Measurements from ENCODE around the gene EPHB1.

EPHB1 gene

DNA sequence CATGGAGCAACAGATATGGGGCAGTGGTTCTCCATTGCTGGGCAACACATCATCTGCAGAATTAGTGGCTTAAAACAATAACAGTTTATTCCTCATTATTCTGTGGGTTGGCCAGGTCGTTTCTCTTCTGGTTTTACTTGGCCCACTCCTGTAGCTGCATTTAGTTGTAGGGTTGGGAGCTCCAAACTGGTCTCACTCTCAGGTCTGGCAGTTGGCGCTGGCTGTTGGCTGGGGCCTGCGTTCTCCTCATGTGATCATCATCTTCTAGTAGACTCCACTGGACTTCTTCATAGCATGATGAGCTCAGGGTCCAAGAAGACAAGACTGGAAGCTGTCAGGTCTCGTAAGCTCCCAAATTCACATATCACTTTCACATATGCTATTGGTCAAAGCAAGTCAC is 91.9 kb downstream of the EPHB1 start:
- TF ChIP-seq, protein P1, sequence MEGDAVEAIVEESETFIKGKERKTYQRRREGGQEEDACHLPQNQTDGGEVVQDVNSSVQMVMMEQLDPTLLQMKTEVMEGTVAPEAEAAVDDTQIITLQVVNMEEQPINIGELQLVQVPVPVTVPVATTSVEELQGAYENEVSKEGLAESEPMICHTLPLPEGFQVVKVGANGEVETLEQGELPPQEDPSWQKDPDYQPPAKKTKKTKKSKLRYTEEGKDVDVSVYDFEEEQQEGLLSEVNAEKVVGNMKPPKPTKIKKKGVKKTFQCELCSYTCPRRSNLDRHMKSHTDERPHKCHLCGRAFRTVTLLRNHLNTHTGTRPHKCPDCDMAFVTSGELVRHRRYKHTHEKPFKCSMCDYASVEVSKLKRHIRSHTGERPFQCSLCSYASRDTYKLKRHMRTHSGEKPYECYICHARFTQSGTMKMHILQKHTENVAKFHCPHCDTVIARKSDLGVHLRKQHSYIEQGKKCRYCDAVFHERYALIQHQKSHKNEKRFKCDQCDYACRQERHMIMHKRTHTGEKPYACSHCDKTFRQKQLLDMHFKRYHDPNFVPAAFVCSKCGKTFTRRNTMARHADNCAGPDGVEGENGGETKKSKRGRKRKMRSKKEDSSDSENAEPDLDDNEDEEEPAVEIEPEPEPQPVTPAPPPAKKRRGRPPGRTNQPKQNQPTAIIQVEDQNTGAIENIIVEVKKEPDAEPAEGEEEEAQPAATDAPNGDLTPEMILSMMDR (conservative IDR thresholded peaks at IDR 0.05; ENCODE audit: control insufficient read depth, insufficient read depth, low read depth, low read length), result no peak
- no peak for DNase-seq (ENCODE audit: low read depth)
- no peak overlapping the region for H3K4me3 ChIP-seq (ENCODE audit: control insufficient read depth, low read depth, low read length)

GRCh38 chr3:134887536-134887935 is 92.5 kb downstream of the EPHB1 start:
- DNase-seq (ENCODE audit: low read depth), result no peak
- no peak overlapping the region for H3K4me3 ChIP-seq (ENCODE audit: control insufficient read depth, low read depth, low read length)
- TF ChIP-seq, protein P1 (conservative IDR thresholded peaks at IDR 0.05; ENCODE audit: control insufficient read depth, insufficient read depth, low read depth, low read length), result no peak

GRCh38 chr3:134892326-134892725 is 97.3 kb downstream of the EPHB1 start:
- DNase-seq (ENCODE audit: low read depth), result no peak
- TF ChIP-seq, protein P1 (conservative IDR thresholded peaks at IDR 0.05; ENCODE audit: control insufficient read depth, insufficient read depth, low read depth, low read length), result no peak
- H3K4me3 ChIP-seq (ENCODE audit: control insufficient read depth, low read depth, low read length), result no peak overlapping the region

GRCh38 chr3:134892761-134893160 is 97.7 kb downstream of the EPHB1 start:
- TF ChIP-seq, protein P1 (conservative IDR thresholded peaks at IDR 0.05; ENCODE audit: control insufficient read depth, insufficient read depth, low read depth, low read length), result no peak
- DNase-seq (ENCODE audit: low read depth), result no peak

DNA sequence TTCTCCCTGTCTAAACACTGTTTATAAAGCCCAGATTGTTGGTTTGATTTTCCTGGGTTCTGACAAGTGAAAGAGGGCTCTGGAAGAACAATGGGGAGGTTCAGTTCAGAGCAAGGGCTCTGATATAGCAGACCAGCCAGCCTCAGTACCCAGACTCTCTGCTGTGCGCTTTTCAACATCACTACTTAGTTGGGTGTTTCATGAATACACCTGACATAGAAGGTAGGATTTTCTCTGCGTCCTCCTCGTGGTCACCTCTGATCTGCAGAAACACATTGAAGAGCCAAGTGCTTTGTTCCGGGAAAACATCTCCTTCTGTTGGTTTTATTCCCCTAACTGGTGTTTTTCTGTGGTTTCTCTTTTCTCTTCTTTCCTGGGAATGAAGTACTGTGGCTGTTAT is 99.5 kb downstream of the EPHB1 start:
- H3K4me3 ChIP-seq (ENCODE audit: control insufficient read depth, low read depth, low read length), result no peak overlapping the region
- TF ChIP-seq, protein P1 (conservative IDR thresholded peaks at IDR 0.05; ENCODE audit: control insufficient read depth, insufficient read depth, low read depth, low read length), result no peak
- DNase-seq (ENCODE audit: low read depth), result no peak

More at GRCh38 chr3:134892761-134893160, 97.7 kb downstream of the EPHB1 start:
- H3K4me3 ChIP-seq (ENCODE audit: control insufficient read depth, low read depth, low read length), result no peak overlapping the region

DNA sequence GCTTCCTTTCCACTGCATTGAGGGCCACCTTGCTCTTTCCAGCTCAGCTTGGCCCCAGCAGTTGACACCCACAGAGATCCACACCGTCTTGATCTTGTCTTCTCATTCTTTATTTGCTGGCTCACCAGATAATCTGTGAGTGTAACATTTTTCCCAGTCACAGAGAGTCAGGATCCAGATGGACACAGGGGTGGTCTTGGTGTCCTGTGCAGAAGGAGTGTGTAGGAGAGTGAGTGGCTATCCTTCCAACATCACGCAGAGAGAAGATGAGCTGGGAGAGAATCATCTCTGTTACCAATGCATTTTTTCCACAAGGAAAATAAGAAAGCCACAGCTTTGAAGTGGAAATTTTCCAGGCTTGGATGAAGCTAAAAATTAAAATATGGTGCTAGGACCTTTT is 100.1 kb downstream of the EPHB1 start:
- H3K4me3 ChIP-seq (ENCODE audit: control insufficient read depth, low read depth, low read length), result no peak overlapping the region
- DNase-seq (ENCODE audit: low read depth), result no peak
- TF ChIP-seq, protein P1 (conservative IDR thresholded peaks at IDR 0.05; ENCODE audit: control insufficient read depth, insufficient read depth, low read depth, low read length), result no peak

DNA sequence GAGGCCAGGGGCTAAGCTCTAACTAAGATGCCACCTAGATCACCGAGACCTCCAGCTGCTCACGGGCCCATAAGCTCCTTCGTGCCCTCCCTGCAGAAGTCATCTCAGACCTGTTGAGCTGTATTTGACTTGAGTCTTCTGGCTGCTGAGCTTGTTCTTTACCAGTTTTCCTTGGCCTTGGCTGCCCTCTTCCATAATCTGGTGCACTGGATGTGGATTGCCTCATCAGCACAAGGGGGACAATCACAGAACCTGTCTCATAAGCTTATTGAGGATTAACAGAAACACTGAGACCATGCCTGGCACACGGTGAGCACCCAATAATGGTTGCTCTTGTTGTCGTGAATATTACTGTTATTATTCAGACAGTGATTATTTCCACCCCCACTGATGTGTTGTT is 101.1 kb downstream of the EPHB1 start:
- H3K4me3 ChIP-seq (ENCODE audit: control insufficient read depth, low read depth, low read length), result no peak overlapping the region
- no peak for DNase-seq (ENCODE audit: low read depth)
- TF ChIP-seq, protein P1 (conservative IDR thresholded peaks at IDR 0.05; ENCODE audit: control insufficient read depth, insufficient read depth, low read depth, low read length), result no peak

Measured in fibroblast of mammary gland (primary cell).